CD4-positive, alpha-beta T cell treated with Interleukin-15 for 1 hour (primary cell): ENCODE results near the gene TBX10.
"Not testable (repeated sequence)": the region's sequence is repeated elsewhere in the genome, so short reads cannot be mapped to it uniquely, and the experiment has no call there.

Experiments
- DNase-seq: peaks from one replicate; pipeline ENCODE4 v3.0.0-alpha.2; 2020

The TBX10 gene

GRCh38 chr11:67664213-67664585, 24.6 kb upstream of the TBX10 start:
- DNase-seq = no peak

GRCh38 chr11:67663532-67664212, 24.1 kb upstream of the TBX10 start:
- DNase-seq = no peak

- no peak for DNase-seq
Observed at GRCh38 chr11:67662835-67663531, 23.4 kb upstream of the TBX10 start.

GRCh38 chr11:67662142-67662834, 22.7 kb upstream of the TBX10 start:
- no peak for DNase-seq

GRCh38 chr11:67660752-67661151, 21.2 kb upstream of the TBX10 start:
- not testable (repeated sequence) for DNase-seq

GRCh38 chr11:67659651-67660165, 20.1 kb upstream of the TBX10 start:
- DNase-seq = not testable (repeated sequence)

GRCh38 chr11:67657300-67657699, 17.7 kb upstream of the TBX10 start:
- no peak for DNase-seq

- no peak for DNase-seq
Observed at GRCh38 chr11:67656278-67656922, 16.8 kb upstream of the TBX10 start.

- no peak for DNase-seq
Observed at GRCh38 chr11:67654225-67654624, 14.7 kb upstream of the TBX10 start.

- peak; percentile 6 for DNase-seq
Observed at GRCh38 chr11:67652965-67653845, 13.6 kb upstream of the TBX10 start.

- DNase-seq = peak; percentile 8
Observed at GRCh38 chr11:67651976-67652781, 12.6 kb upstream of the TBX10 start.

GRCh38 chr11:67649634-67650510, 10.3 kb upstream of the TBX10 start:
- DNase-seq = peak; percentile 5

- peak; percentile 36 for DNase-seq
Observed at GRCh38 chr11:67648796-67649613, 9.4 kb upstream of the TBX10 start.

- peak; percentile 65 for DNase-seq
Observed at GRCh38 chr11:67648140-67648795, 8.7 kb upstream of the TBX10 start.

GRCh38 chr11:67647471-67647870, 7.9 kb upstream of the TBX10 start:
- no peak for DNase-seq

- DNase-seq = peak; percentile 71
Observed at GRCh38 chr11:67646535-67647336, 7.2 kb upstream of the TBX10 start.

GRCh38 chr11:67645521-67646461, 6.2 kb upstream of the TBX10 start:
- no peak for DNase-seq
